Measurements from ENCODE around the gene NF1.
"Not testable (repeated sequence)": the region's sequence is repeated elsewhere in the genome, so short reads cannot be mapped to it uniquely, and the experiment has no call there.

Gene NF1

DNA sequence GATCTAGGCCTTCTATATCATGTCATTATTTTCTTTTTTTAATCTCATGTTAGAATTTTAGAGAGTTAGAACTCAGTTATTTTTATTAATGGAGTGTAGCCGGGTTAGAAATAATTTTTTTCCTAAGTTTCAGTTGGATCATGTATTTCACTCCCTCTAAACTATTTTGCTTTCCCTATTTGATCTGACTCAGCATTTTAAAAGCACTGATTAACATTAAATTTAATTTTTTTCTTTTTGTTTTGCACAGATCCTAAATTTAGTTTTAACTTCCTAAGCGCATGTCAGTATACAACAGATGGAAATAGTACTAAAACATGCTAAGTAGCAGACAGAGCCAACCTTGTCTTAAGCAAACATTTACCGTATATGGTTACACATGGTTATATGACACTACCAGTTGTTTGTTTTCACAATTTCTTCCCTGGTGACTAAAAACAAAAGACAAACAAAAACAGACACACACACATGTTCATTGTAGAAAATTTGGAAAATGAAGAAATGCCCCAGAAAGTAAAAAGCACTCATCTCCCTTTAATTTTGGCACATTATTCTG, 263.1 kb downstream of the NF1 start:
- DNase-seq: no peak

- DNase-seq: no peak
These were observed 269.2 kb downstream of the NF1 start for GRCh38 chr17:31364012-31364411.

GRCh38 chr17:31366088-31366487, 271.3 kb downstream of the NF1 start:
- no peak for DNase-seq

- DNase-seq: no peak
These were observed 274.5 kb downstream of the NF1 start for GRCh38 chr17:31369266-31369665.

DNA sequence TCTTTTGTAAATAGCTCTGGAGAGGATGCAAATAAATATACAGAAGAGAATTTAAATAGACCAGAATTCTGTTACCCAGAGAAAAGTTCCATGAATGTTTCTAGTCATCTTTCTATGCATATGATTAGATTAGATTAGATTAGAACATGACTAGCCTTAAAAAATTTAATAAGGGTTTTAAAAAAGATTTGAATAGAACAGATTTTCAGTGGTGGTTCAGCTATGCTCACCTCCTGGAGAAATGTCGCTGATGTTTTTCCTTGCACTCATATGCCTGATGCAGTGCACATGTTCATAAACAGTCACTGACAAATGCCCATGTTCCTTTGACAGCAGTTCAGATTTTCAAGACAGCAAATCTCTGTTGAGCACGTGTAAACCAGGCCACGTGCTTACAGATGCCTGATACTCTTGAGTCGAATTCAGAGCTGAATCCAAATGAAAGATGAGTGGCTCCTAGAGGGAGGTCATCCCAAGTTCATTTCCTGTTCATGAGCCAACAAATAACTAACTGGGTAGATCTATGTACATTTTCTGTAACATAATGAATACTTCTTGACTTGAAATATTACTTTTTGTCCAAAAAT, 276.8 kb downstream of the NF1 start:
- peak; percentile 14 for DNase-seq

DNA sequence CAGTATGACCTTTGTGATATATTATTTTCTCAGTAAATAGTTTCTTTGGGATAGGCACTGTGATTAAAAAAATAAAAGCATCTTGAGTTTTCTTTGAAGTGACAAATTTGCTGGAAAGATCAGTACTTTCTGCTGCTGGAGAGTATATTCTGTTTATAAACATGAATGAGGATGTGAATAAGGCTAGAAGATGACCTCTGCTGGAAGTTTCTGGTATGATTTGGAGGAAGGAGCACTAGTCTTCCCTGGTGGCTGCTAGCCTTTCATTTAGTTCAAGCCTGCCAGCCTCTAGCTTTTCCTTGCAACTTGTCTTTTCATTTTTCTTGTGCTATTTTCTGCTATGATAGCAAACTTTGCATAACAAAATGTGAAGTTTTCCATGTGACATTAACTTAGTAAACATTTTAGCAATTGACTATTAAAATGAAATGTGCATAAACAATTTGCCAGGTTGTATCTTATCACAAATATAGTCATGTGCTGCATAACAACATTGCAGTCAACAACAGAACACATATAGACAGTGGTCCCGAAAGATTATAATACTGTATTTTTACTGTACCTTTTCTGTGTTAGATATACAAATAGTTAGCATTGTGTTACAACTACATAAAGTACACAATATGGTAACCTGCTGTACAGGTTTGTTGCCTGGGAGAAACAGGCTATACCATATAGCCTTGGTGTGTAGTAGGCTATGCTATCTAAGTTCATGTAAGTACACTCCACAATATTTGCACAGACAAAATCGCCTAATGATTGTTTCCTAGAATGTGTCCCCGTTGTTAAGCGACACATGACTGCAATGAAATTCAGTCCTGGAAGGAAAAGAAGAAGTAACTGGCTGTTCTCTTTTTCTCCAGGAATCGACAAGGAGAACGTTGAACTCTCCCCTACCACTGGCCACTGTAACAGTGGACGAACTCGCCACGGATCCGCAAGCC, 278.6 kb downstream of the NF1 start:
- peak; percentile 64 for DNase-seq

- DNase-seq: no peak
These were observed 279.3 kb downstream of the NF1 start for GRCh38 chr17:31374094-31374447.

- DNase-seq: no peak
These were observed 279.7 kb downstream of the NF1 start for GRCh38 chr17:31374503-31374902.

GRCh38 chr17:31378638-31379037, 283.9 kb downstream of the NF1 start:
- DNase-seq: no peak

GRCh38 chr17:31379597-31380205, 284.9 kb downstream of the NF1 start:
- no peak for DNase-seq

DNA sequence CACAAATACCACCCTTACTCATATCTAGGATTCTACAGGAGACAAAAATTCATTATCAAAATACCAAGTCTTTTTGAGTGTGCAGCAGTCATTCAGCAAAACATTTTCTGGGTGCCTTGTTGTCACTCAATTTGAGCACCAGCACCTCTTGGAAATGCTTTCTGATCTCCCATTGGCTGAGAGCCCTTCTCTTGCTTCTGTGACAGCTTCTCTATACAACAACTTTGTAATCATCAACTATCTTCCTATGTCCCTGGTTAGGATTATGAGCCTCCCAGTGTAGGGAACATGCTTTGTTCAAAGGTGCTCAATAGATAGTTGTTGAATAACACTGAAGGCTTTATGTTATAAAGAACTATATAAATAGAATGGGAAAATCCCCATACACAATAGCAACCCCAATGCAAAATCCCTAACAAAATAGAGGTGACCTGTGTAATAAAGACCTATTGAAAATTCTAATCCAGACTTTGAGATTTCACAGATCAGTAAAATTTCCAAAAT, 286.4 kb downstream of the NF1 start:
- DNase-seq: no peak

DNA sequence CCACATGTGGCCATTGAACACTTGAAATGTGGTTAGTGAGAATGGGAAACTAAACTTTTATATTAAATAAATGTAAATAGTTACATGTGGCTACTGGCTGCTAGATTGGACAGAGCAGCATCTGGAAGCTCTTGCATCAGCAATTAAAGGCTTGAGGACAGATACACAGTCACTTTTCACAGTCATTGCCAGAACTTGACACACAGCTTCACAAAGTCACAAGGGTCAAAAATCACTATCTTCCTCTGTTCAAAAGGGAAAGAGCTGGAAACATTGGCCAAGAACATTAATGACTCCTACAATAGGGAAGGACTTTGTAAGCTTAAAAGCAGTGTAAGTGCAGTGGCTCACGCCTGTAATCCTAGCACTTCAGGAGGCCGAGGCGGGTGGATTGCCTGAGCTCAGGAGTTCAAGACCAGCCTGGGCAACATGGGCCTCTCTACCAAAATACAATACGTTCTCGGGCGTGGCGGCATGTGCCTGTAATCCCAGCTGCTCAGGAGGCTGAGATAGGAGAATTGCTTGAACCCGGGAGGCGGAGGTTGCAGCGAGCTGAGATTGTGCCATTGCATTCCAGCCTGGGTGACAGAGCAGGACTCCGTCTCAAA, 288.0 kb downstream of the NF1 start:
- DNase-seq: not testable (repeated sequence)

DNA sequence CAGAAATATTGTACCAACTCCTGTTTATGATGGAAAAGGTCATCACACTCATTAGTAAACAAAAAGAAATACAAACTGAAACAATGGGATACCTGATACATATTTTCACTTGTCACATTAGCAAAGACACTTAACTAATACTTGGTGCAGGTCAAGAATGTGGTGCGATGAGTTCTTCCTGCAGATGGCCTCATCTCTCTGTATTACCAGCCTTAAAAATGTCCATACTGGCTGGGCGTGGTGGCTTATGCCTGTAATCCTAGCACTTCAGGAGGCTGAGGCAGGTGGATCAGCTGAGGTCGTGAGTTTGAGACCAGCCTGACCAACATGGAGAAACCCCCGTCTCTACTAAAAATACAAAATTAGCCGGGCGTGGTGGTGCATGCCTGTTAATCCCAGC, 288.7 kb downstream of the NF1 start:
- not testable (repeated sequence) for DNase-seq

GRCh38 chr17:31385428-31386285, 290.9 kb downstream of the NF1 start:
- DNase-seq: no peak

DNA sequence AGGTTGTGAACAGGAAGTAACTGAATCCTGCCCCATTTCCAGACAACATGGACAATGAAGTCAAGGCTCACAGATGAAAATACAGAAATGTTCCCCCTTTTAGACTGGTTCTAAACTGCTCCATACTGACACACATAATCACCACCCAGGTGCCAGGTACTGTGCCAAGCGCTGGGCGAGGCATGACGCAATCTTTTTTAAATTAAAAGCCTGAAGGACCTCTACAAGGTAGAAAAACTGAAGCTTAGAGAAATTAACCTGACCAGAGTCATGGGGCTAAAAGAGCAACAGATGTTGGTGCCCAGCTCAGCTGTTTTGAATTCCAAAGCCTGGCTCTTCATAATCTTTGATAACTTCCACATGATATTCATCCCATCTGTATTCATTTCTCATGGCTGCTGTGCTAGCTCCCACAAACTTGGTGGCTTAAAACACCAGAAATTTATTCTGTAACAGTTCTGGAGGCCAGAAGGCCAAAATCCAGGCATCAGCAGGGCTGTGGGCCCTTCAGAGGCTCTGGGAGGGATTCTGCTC, 291.8 kb downstream of the NF1 start:
- DNase-seq: no peak

GRCh38 chr17:31387438-31387837, 292.7 kb downstream of the NF1 start:
- DNase-seq: no peak

GRCh38 chr17:31388351-31388750, 293.6 kb downstream of the NF1 start:
- no peak for DNase-seq

- peak; percentile 53 for DNase-seq
These were observed 294.2 kb downstream of the NF1 start for GRCh38 chr17:31388770-31389656.

DNA sequence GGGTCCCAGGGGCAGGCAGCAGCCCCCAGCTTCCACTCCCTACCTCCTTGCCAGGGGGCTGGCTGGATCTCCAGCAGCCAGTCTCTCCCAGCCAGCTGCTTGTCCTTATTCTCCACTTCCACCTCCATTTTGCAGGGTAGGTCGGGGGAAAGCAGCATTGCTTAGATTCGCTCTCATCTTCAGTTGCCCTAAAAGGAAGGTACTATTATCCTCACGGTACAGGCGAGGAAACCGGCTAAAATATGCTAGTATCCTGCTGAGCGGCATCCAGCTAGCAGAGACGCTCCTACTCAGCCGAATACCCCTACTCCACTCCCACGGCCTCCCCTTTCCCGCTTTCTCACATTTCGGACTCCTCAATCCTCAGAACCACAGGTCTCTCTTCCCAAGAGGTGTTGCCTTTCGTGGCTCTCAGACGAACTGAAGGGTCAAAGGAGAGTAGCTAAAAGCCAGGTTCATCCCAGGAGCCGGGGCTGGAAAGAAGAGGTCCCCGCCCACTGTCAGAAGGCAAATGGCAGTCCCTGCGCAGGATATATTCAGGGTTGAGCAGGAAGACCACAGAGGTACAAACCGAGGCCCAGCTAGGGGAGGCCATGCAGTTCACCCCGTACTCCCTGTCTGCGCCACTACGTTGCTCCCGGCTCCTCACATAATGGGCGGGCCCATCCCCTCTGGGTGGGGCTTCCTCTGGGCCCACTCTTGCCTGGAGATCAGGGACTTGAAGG, 295.0 kb downstream of the NF1 start:
- DNase-seq: no peak

- no peak for DNase-seq
These were observed 295.6 kb downstream of the NF1 start for GRCh38 chr17:31390426-31390747.
